ENCODE results near the gene ATF3.

ATF3 gene, protein sequence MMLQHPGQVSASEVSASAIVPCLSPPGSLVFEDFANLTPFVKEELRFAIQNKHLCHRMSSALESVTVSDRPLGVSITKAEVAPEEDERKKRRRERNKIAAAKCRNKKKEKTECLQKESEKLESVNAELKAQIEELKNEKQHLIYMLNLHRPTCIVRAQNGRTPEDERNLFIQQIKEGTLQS

GRCh38 chr1:212608392-212608958 is at the start of gene ATF3:
Gene ATF3 (plus strand): TSS chr1:212608761. CDS start chr1:212615022, 6,261 bp downstream.
- DNase-seq (ENCODE audit: low spot score) = peak; percentile 98

GRCh38 chr1:212559929-212560328 is 48.6 kb upstream of the ATF3 start:
- no peak for DNase-seq (ENCODE audit: low spot score)

DNA sequence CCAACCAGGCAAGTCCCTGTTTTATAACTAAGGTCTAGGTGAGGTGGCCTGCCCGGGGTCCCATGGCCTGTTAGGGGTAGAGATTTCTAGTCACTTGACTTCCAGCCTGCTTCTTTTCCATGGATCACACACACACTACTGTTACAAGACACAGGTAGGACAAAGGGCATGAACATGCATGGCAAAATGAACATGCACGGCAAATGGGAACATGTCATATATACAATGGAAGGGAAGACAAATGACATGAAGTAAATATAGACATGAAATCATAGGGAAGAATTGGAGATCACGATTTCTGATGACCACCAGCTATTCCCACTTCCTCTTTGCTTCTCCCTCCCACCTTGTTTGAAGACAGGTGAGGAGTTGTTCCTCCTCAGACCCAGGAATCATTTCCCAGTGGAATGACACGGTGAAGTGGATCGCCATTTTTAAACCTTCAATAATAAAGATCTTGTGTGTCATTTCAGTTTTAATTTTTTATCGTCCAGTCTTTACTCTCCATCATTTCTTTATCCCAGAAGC is 47.6 kb upstream of the ATF3 start:
- DNase-seq (ENCODE audit: low spot score) = no peak

- DNase-seq (ENCODE audit: low spot score) = peak; percentile 11
Measured at GRCh38 chr1:212561501-212561931, 47.0 kb upstream of the ATF3 start.

DNA sequence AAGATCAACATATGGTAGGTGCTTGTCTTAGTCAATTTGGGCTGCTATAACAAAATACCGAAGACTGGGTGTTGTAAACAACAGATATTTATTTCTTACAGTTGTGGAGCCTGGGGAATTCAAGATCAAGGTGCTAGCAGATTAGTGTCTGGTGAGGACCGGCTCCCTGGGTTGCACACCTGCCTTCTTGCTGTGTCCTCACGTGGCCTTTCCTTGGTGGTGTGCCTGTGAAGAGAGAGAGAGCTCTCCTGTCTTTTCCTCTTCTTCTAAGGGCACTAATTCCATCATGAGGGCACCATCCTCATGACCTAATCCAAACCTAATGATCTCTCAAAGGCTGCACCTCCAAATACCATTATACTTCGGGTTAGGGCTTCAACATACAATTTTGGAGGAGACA is 45.8 kb upstream of the ATF3 start:
- no peak for DNase-seq (ENCODE audit: low spot score)

GRCh38 chr1:212565079-212565478 is 43.5 kb upstream of the ATF3 start:
- no peak for DNase-seq (ENCODE audit: low spot score)

GRCh38 chr1:212565571-212566305 is 42.8 kb upstream of the ATF3 start:
- no peak for DNase-seq (ENCODE audit: low spot score)

DNA sequence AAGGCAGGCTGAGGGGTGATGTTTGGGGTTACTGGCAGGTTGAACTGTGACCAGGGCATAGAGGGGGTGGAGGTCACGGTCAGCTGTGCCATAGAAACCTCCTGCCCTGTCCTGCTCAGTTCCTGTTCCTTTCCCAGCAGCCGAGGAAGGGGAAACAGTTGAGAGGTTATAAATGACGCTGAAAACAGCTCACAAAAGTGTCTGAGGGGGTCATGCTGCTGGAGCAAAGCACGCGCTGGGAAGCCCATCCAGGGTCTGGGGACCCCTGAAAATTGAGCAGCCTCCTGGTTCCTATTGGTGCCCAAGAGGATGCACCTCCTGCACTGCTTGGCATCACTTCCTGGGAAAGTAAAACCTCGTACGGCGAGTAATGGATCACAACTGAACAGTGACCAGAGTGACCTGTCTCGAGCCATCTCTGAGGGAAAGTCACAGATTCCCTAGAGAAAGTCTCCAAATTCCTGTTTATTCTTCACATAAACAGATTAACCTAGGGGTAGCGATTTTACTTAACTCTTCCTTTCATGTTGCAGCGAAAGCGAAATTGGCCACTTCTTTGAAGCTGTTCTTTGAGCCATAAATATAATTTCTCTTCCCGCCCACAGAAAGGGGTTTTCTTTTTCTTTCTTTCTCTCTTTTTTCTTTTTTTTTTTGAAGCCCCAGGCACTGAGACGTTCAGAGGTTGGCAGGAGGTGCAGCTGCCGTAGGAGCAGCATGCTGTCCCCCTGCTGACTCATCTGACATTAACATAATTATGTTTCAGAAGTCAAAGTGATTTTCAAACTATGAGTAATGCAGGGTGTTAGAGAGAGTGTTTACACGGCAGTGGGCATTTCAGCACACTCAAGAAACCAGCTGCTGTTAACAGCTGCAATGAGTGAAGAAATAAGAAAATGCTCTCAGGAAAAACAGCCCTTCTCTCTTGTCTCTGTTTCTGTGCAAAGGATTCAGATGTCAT is 41.8 kb upstream of the ATF3 start:
- DNase-seq (ENCODE audit: low spot score) = peak; percentile 93

DNA sequence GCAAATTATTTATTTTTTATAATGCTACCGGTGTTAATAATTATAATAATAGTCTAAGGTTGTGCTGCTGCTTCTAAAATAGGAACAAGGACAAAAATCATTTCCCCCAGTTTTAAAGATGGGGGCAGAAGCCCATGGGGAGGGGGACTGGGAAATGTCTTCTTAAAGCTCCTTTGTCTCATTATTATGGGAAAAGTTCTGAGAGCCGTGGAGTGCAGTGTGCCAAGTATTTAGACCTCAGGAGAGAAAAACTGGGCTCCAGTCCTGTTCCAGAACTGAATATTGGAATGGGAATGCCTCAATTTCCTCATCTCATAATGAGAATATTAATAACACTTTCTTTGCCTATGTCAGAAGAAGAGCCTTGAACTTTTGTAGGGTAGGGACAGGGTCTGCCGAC is 40.9 kb upstream of the ATF3 start:
- DNase-seq (ENCODE audit: low spot score) = no peak

DNA sequence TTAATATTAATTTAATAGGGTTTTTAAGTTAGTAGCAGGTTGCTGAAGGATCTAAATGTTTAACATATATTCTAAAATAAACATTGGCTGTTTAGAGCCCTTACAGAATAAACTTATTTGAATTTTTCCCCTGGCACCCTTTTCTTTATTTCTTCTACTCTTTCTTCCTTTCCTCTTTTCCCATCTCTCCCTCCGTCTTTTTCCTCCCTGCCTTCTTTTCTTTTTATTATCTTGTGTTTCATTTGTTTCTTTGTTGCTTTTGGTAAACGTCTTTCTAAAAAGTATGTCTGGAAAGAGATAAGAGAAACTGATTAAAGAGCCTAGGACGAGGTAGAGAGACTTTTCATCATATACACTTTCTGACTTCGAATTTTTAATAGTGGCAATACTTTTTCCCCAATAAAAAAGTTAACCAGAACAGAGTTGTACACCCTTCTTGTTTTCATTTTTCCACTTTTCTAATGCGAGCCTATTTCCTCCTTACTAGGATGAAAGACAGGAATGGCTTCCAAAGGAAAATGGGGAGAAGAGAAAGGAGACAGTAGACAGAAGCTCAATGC is 39.5 kb upstream of the ATF3 start:
- no peak for DNase-seq (ENCODE audit: low spot score)

GRCh38 chr1:212574732-212575131 is 33.8 kb upstream of the ATF3 start:
- no peak for DNase-seq (ENCODE audit: low spot score)

GRCh38 chr1:212575333-212575732 is 33.2 kb upstream of the ATF3 start:
- DNase-seq (ENCODE audit: low spot score) = no peak

DNA sequence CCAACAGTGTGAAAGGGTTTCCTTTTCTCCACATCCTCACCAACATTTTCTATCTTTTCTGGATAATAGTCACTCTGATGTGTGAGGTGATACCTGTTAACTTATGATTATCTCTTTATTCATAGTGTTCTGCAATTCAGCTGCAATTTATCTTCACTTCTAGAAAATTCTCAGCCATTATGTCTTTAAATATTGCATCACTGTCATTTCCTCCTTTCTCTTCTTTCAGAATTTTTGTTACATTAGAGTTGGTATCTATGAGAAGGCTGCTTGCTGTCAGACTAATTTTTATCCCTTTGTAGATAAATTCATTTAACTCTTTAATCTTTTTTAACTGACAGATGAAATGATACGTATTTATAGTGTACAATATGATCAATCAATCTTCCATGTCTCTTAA is 30.5 kb upstream of the ATF3 start:
- DNase-seq (ENCODE audit: low spot score) = no peak

DNA sequence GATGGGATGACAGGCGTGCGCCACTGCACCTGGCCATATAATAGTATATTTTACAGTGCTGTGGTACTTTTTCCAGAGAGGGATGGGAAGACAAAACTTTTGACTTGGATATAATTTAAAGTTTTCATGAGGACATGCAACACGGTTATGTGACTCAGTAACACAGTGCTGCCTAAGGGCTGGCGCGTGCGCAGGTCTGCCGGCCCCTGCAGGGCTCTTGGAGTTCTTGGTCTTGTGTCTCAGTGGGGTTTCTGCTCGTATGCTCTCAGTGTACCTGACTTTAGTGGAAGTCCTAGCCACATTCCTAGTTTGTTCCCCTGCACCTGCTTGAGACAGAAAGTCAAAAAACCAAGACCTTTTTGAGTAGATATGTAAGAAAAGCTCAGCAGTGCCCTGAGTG is 27.5 kb upstream of the ATF3 start:
- no peak for DNase-seq (ENCODE audit: low spot score)

DNA sequence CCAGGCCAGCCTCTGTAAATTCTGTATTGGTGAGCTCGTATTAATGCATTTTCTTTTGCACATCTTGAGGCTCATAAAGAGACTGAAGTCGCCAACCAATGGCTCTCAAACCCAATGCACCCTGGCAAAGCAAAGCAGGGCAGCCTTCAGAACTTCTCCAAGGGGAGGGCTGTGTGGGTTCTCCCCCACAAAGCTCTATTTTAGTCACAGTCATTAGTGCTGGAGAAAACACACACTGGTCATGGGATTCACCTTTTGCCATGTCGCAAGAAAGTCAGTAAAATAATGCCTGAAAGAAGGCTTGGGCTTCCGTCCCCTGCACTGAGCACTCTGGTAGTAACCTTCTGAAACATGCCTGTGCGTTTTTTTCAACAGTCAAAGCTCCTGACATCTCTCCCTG is 26.3 kb upstream of the ATF3 start:
- DNase-seq (ENCODE audit: low spot score) = no peak

- no peak for DNase-seq (ENCODE audit: low spot score)
Measured at GRCh38 chr1:212582808-212583615, 25.5 kb upstream of the ATF3 start.

GRCh38 chr1:212583643-212584042 is 24.9 kb upstream of the ATF3 start:
- no peak for DNase-seq (ENCODE audit: low spot score)

GRCh38 chr1:212584092-212584886 is 24.3 kb upstream of the ATF3 start:
- no peak for DNase-seq (ENCODE audit: low spot score)

- no peak for DNase-seq (ENCODE audit: low spot score)
Measured at GRCh38 chr1:212585210-212585609, 23.4 kb upstream of the ATF3 start.

All from SW480 (cell line).